ENCODE measurements around the gene CCSER1.

- TF ChIP-seq CTCF (IDR thresholded peaks at IDR 0.05; ENCODE audit: poor library complexity, severe bottlenecking) (no peak), POLR2AphosphoS5 (IDR thresholded peaks at IDR 0.05) (no peak), EP300 (conservative IDR thresholded peaks at IDR 0.05; ENCODE audit: poor library complexity, severe bottlenecking) (no peak), TAF1 (IDR thresholded peaks at IDR 0.05; ENCODE audit: low read depth) (no peak), RAD21 (conservative IDR thresholded peaks at IDR 0.05) (no peak), EZH2 (IDR thresholded peaks at IDR 0.05; ENCODE audit: borderline replicate concordance, insufficient read depth, low read length, poor library complexity, severe bottlenecking) (no peak), REST (IDR thresholded peaks at IDR 0.05; ENCODE audit: borderline replicate concordance) (no peak), MXI1 (conservative IDR thresholded peaks at IDR 0.05; ENCODE audit: poor library complexity, severe bottlenecking) (no peak)
These were observed 665.5 kb downstream of the CCSER1 start for GRCh38 chr4:90792696-90793095.

All from neural cell (in vitro differentiated cells).